ENCODE data around the gene ASIC4. TPM values are rescaled to one million over a fixed set of nuclear protein-coding genes. Genes with fewer than 3 reads are reported as not detected.

ASIC4 gene
- total RNA-seq, 2 experiments from 2014 or later: 0.73 to 0.74 TPM

DNA sequence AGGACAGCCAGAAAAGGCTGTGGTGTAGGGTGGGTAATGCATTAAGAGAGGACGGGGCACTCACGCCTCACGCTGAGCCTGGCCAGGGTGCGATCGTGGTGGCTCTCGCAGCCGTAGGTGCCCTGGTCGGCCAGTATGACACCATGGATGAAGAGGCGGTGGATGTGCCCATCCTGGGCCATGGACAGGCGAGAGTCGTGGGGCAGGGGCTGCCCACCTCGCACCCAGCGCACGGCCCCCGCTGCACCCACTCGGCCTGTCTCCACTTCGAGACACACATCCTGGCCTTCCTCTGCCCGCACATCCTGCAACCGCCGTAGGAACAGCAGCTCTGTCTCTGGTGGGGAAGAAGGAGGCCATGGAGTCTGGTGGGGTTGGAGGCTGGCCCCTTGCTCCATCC, 41.7 kb downstream of the ASIC4 start:
- POLR2A ChIA-PET: no interaction called here
- CTCF ChIA-PET (ENCODE audit: unreplicated experiment): no interaction called here

GRCh38 chr2:219556413-219556812, 42.1 kb downstream of the ASIC4 start:
- Histone ChIP-seq H3K27ac (ENCODE audit: low read depth, low read length, poor library complexity, severe bottlenecking) (no peak overlapping the region), H3K36me3 (ENCODE audit: insufficient read depth, low read length) (no peaks in the 10 kb centered on the region), H3K4me3 (ENCODE audit: low read depth, low read length, poor library complexity, severe bottlenecking) (no peak overlapping the region), H3K4me2 (ENCODE audit: low read length) (no peak overlapping the region), H3K4me1 (ENCODE audit: insufficient read depth, low read length, poor library complexity, severe bottlenecking) (peaks cover 7% of the 10 kb centered on the region), H3K79me2 (ENCODE audit: insufficient read depth, low read depth, low read length) (no peaks in the 10 kb centered on the region), H3K9me3 (ENCODE audit: low read length) (no peaks in the 10 kb centered on the region), H2AFZ (ENCODE audit: low read length) (no peak overlapping the region), H3K9me2 (ENCODE audit: insufficient read depth, low read length) (no peaks in the 10 kb centered on the region), H4K20me1 (ENCODE audit: insufficient read depth, low read length) (no peaks in the 10 kb centered on the region)
- intact Hi-C loops (cut with micrococcal nuclease; ENCODE audit: unreplicated experiment): no loop called here
- ChIA-PET CTCF (ENCODE audit: unreplicated experiment) (no interaction called here), POLR2A (no interaction called here)
- TF ChIP-seq, protein P1, sequence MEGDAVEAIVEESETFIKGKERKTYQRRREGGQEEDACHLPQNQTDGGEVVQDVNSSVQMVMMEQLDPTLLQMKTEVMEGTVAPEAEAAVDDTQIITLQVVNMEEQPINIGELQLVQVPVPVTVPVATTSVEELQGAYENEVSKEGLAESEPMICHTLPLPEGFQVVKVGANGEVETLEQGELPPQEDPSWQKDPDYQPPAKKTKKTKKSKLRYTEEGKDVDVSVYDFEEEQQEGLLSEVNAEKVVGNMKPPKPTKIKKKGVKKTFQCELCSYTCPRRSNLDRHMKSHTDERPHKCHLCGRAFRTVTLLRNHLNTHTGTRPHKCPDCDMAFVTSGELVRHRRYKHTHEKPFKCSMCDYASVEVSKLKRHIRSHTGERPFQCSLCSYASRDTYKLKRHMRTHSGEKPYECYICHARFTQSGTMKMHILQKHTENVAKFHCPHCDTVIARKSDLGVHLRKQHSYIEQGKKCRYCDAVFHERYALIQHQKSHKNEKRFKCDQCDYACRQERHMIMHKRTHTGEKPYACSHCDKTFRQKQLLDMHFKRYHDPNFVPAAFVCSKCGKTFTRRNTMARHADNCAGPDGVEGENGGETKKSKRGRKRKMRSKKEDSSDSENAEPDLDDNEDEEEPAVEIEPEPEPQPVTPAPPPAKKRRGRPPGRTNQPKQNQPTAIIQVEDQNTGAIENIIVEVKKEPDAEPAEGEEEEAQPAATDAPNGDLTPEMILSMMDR (conservative IDR thresholded peaks at IDR 0.05; ENCODE audit: low read length): no peak
- TF ChIP-seq EZH2phosphoT487 (IDR thresholded peaks at IDR 0.05; ENCODE audit: borderline replicate concordance, low read depth, low read length): no peak
- no TSS peak for BruUV-seq (replicated peaks)
- no peak for DNase-seq (ENCODE audit: low spot score)

More for the DNA sequence above, 41.7 kb downstream of the ASIC4 start:
- TF ChIP-seq, protein P1 (conservative IDR thresholded peaks at IDR 0.05; ENCODE audit: low read length): no peak
- TF ChIP-seq EZH2phosphoT487 (IDR thresholded peaks at IDR 0.05; ENCODE audit: borderline replicate concordance, low read depth, low read length): no peak
- Histone ChIP-seq H4K20me1 (ENCODE audit: insufficient read depth, low read length) (no peaks in the 10 kb centered on the region), H3K9me3 (ENCODE audit: low read length) (no peaks in the 10 kb centered on the region), H3K9me2 (ENCODE audit: insufficient read depth, low read length) (no peaks in the 10 kb centered on the region), H3K79me2 (ENCODE audit: insufficient read depth, low read depth, low read length) (no peaks in the 10 kb centered on the region), H3K36me3 (ENCODE audit: insufficient read depth, low read length) (no peaks in the 10 kb centered on the region), H3K4me2 (ENCODE audit: low read length) (no peak overlapping the region), H3K27ac (ENCODE audit: low read depth, low read length, poor library complexity, severe bottlenecking) (no peak overlapping the region), H3K4me1 (ENCODE audit: insufficient read depth, low read length, poor library complexity, severe bottlenecking) (peaks cover 7% of the 10 kb centered on the region), H2AFZ (ENCODE audit: low read length) (no peak overlapping the region), H3K4me3 (ENCODE audit: low read depth, low read length, poor library complexity, severe bottlenecking) (no peak overlapping the region)
- intact Hi-C loops (cut with micrococcal nuclease; ENCODE audit: unreplicated experiment): no loop called here
- no TSS peak for BruUV-seq (replicated peaks)
- no peak for DNase-seq (ENCODE audit: low spot score)

GRCh38 chr2:219557320-219557719, 43.0 kb downstream of the ASIC4 start:
- Histone ChIP-seq H3K9me3 (ENCODE audit: low read length) (no peaks in the 10 kb centered on the region), H4K20me1 (ENCODE audit: insufficient read depth, low read length) (no peaks in the 10 kb centered on the region), H3K9me2 (ENCODE audit: insufficient read depth, low read length) (no peaks in the 10 kb centered on the region), H3K4me1 (ENCODE audit: insufficient read depth, low read length, poor library complexity, severe bottlenecking) (no peaks in the 10 kb centered on the region), H3K4me3 (ENCODE audit: low read depth, low read length, poor library complexity, severe bottlenecking) (no peak overlapping the region), H2AFZ (ENCODE audit: low read length) (no peak overlapping the region), H3K4me2 (ENCODE audit: low read length) (no peak overlapping the region), H3K79me2 (ENCODE audit: insufficient read depth, low read depth, low read length) (no peaks in the 10 kb centered on the region), H3K27ac (ENCODE audit: low read depth, low read length, poor library complexity, severe bottlenecking) (no peak overlapping the region), H3K36me3 (ENCODE audit: insufficient read depth, low read length) (no peaks in the 10 kb centered on the region)
- ChIA-PET POLR2A (no interaction called here), CTCF (ENCODE audit: unreplicated experiment) (no interaction called here)
- BruUV-seq (replicated peaks): no TSS peak
- DNase-seq (ENCODE audit: low spot score): no peak
- intact Hi-C loops (cut with micrococcal nuclease; ENCODE audit: unreplicated experiment): no loop called here
- no peak for TF ChIP-seq EZH2phosphoT487 (IDR thresholded peaks at IDR 0.05; ENCODE audit: borderline replicate concordance, low read depth, low read length)
- TF ChIP-seq, protein P1 (conservative IDR thresholded peaks at IDR 0.05; ENCODE audit: low read length): no peak

Measured in OCI-LY7 (cell line).